Keratinocyte (primary cell): ENCODE data around the gene PAN3.
"Not testable (repeated sequence)": the region's sequence is repeated elsewhere in the genome, so short reads cannot be mapped to it uniquely, and the experiment has no call there.

Experiments used
- CTCF ChIP-seq, 3 experiments: IDR thresholded peaks in 1 of 3; conservative IDR thresholded peaks in 1 of 3; optimal IDR thresholded peaks in 1 of 3; 2 replicates in 2 of 3; 3 replicates in 1 of 3; pipeline versions ENCODE3 to v1.5.1; 2011; ENCODE audit warnings: low read length in 3 of 3, mild to moderate bottlenecking in 3 of 3, moderate library complexity in 2 of 3, control low read depth in 1 of 3, inconsistent platforms in 1 of 3; ENCODE audit not compliant: insufficient read depth in 2 of 3; ENCODE audit errors: extremely low read depth in 1 of 3
- EZH2 ChIP-seq: IDR thresholded peaks from one replicate; pipeline ENCODE4 v1.6.1; 2012; ENCODE audit warnings: inconsistent platforms, mild to moderate bottlenecking, low read length, moderate library complexity

GRCh38 chr13:28101886-28102285 lies 36.5 kb upstream of the PAN3 start:
- not testable (repeated sequence) for TF ChIP-seq CTCF (optimal IDR thresholded peaks at IDR 0.05 in 1 of 3, IDR thresholded peaks at IDR 0.05 in 1 of 3, conservative IDR thresholded peaks at IDR 0.05 in 1 of 3; ENCODE audit: extremely low read depth in 1 of 3, insufficient read depth in 2 of 3, low read length in 3 of 3); EZH2
